CD4-positive, alpha-beta T cell (primary cell): Measurements from ENCODE around the gene VSNL1. TPM values are rescaled to one million over a fixed set of nuclear protein-coding genes. Genes with fewer than 3 reads are reported as not detected.

ENCODE experiments used
- ATAC-seq: fragments of 200-7000 bp; cut with Tn5 transposase; one replicate; pipeline ENCODE4 v1.10.0; 2022; ENCODE audit warnings: mild to moderate bottlenecking; ENCODE audit not compliant: poor library complexity
- CTCF ChIA-PET: fragments of 350-600 bp; sonication (Branson Sonifier 250); formaldehyde crosslinking; loops from one replicate; lab custom pipeline; 2021; ENCODE audit warnings: antibody characterized with exemption, inconsistent platforms; lab: Charles Lee
- POLR2A ChIA-PET: fragments of 350-600 bp; sonication (Branson Sonifier 250); formaldehyde crosslinking; loops from one replicate; lab custom pipeline; 2021; ENCODE audit warnings: antibody characterized with exemption, inconsistent platforms; lab: Charles Lee
- DNase-seq, 14 experiments: peaks; one replicate each; pipeline ENCODE4 v3.0.0-alpha.2; 2013 to 2020; ENCODE audit warnings: mixed read lengths in 2 of 14
- H3K27ac ChIP-seq, 2 donors: one replicate each; pipeline versions ENCODE4 v1.5.1 to v1.7.0; 2013; ENCODE audit warnings: low read length in 2 of 2, low read depth in 1 of 2, mild to moderate bottlenecking in 1 of 2
- H3K27me3 ChIP-seq, 2 experiments: 1 replicate in 1 of 2; 2 replicates in 1 of 2; pipeline versions ENCODE4 v1.6.1 to v1.7.0; 2013; ENCODE audit warnings: low read length in 2 of 2, control low read depth in 1 of 2, mild to moderate bottlenecking in 1 of 2, moderate library complexity in 1 of 2; ENCODE audit not compliant: insufficient read depth in 2 of 2, control insufficient read depth in 1 of 2
- H3K36me3 ChIP-seq: one replicate; pipeline ENCODE4 v1.6.1; 2013; ENCODE audit warnings: low read length, control low read depth; ENCODE audit not compliant: insufficient read depth
- H3K4me1 ChIP-seq: one replicate; pipeline ENCODE4 v1.6.1; 2013; ENCODE audit warnings: low read length, control low read depth; ENCODE audit not compliant: insufficient read depth
- H3K4me3 ChIP-seq: one replicate; pipeline ENCODE4 v1.5.1; 2013; ENCODE audit warnings: mild to moderate bottlenecking, low read length, moderate library complexity
- H3K9me3 ChIP-seq, 2 experiments: 1 replicate in 1 of 2; 2 replicates in 1 of 2; pipeline versions ENCODE4 v1.6.1 to v1.7.0; 2013; ENCODE audit warnings: low read length in 2 of 2, mild to moderate bottlenecking in 2 of 2, control low read depth in 1 of 2, moderate library complexity in 1 of 2; ENCODE audit not compliant: control insufficient read depth in 1 of 2, insufficient read depth in 1 of 2
- H3K27ac Mint-ChIP-seq: one replicate; pipeline ENCODE4 v1.8.0; 2020; ENCODE audit warnings: mixed read lengths
- H3K27me3 Mint-ChIP-seq: one replicate; pipeline ENCODE4 v1.8.0; 2021; ENCODE audit warnings: mixed read lengths
- H3K36me3 Mint-ChIP-seq: one replicate; pipeline ENCODE4 v1.8.0; 2021; ENCODE audit warnings: low read depth, mixed read lengths
- H3K4me1 Mint-ChIP-seq: one replicate; pipeline ENCODE4 v1.8.0; 2021; ENCODE audit warnings: low read depth, mixed read lengths
- H3K4me3 Mint-ChIP-seq: one replicate; pipeline ENCODE4 v1.8.0; 2020; ENCODE audit warnings: mild to moderate bottlenecking, mixed read lengths
- H3K9me3 Mint-ChIP-seq: one replicate; pipeline ENCODE4 v1.8.0; 2020; ENCODE audit warnings: mixed read lengths
- CTCF ChIP-seq: fragments of 200-600 bp; IDR thresholded peaks from one replicate; pipeline ENCODE4 v1.8.0; 2022; ENCODE audit warnings: antibody characterized with exemption, mild to moderate bottlenecking
- intact Hi-C, 2 experiments: fragments of 100-400 bp; cut with DNase I in 1 of 2; cut with micrococcal nuclease in 1 of 2; formaldehyde crosslinking; loops; one replicate each; pipeline versions ENCODE4 v1.15.1 to v1.9.0; 2023 to 2025; cut with DNase I, micrococcal nuclease
- total RNA-seq, 174 experiments: library from RNA in 2 of 174; stranded (reverse) in 2 of 174; gene quantifications; one replicate each; pipeline ENCODE4 v1.2.3 and lab custom pipeline; 2021 to 2026

The VSNL1 gene
- total RNA-seq, 2 experiments from 2014 or later = not detected

- intact Hi-C loops = loop anchor here in 1 of 2 experiments (5.0 to 10.0 kb wide), 2 partner anchors 530 to 732 kb away; no protein-coding TSS in a partner anchor
- ATAC-seq (no peak), DNase-seq (no peak)
- Histone ChIP-seq H3K4me1 (no peaks in the 10 kb centered on the region), H3K9me3 (no peaks in the 10 kb centered on the region), H3K36me3 (no peaks in the 10 kb centered on the region), H3K27me3 (no peaks in the 10 kb centered on the region), H3K27ac (no peak overlapping the region), H3K4me3 (no peak overlapping the region)
- Mint-ChIP-seq H3K27me3 (no peaks in the 10 kb centered on the region), H3K36me3 (no peaks in the 10 kb centered on the region), H3K27ac (no peak overlapping the region), H3K4me1 (no peaks in the 10 kb centered on the region), H3K9me3 (no peaks in the 10 kb centered on the region), H3K4me3 (no peak overlapping the region)
- POLR2A ChIA-PET = interaction anchor here (1.3 kb wide), 1 partner anchor 26 kb away, joined by 3 read pairs; no protein-coding TSS in a partner anchor
- CTCF ChIA-PET = interaction anchor here (1.0 to 1.7 kb wide), 5 partner anchors 10 to 536 kb away, joined by 3 to 13 read pairs (median 9); no protein-coding TSS in a partner anchor
- no peak for TF ChIP-seq CTCF
Measured at GRCh38 chr2:17644997-17645720, 104.7 kb downstream of the VSNL1 start.

- Histone ChIP-seq H3K4me1 (no peaks in the 10 kb centered on the region), H3K9me3 (no peaks in the 10 kb centered on the region), H3K4me3 (no peak overlapping the region), H3K27me3 (no peaks in the 10 kb centered on the region), H3K36me3 (no peaks in the 10 kb centered on the region), H3K27ac (no peak overlapping the region)
- peak in 9 of 14 experiments; percentile 6 to 66 (median 24) for DNase-seq
- H3K27me3 Mint-ChIP-seq = no peaks in the 10 kb centered on the region
- TF ChIP-seq CTCF = peak; percentile 78
- no peaks in the 10 kb centered on the region for H3K4me1 Mint-ChIP-seq
- ChIA-PET POLR2A (interaction anchor here (1.3 kb wide), 1 partner anchor 25 kb away, joined by 3 read pairs; no protein-coding TSS in a partner anchor), CTCF (interaction anchor here (0.9 to 1.7 kb wide), 6 partner anchors 9 to 535 kb away, joined by 3 to 13 read pairs (median 7); no protein-coding TSS in a partner anchor)
- H3K9me3 Mint-ChIP-seq = no peaks in the 10 kb centered on the region
- intact Hi-C loops = loop anchor here (1.0 to 10.0 kb wide), 2 partner anchors 25 to 529 kb away; no protein-coding TSS in a partner anchor
- H3K36me3 Mint-ChIP-seq = no peaks in the 10 kb centered on the region
- no peak overlapping the region for H3K27ac Mint-ChIP-seq
- ATAC-seq = peak; percentile 52
- no peak overlapping the region for H3K4me3 Mint-ChIP-seq
Measured at GRCh38 chr2:17646081-17646554, 105.6 kb downstream of the VSNL1 start.

- Mint-ChIP-seq H3K4me1 (no peaks in the 10 kb centered on the region), H3K27me3 (no peaks in the 10 kb centered on the region), H3K27ac (no peak overlapping the region), H3K4me3 (no peak overlapping the region), H3K36me3 (no peaks in the 10 kb centered on the region), H3K9me3 (no peaks in the 10 kb centered on the region)
- intact Hi-C loops = loop anchor here (1.0 to 10.0 kb wide), 2 partner anchors 24 to 528 kb away; no protein-coding TSS in a partner anchor
- Histone ChIP-seq H3K36me3 (no peaks in the 10 kb centered on the region), H3K27me3 (no peaks in the 10 kb centered on the region), H3K4me1 (no peaks in the 10 kb centered on the region), H3K4me3 (no peak overlapping the region), H3K27ac (no peak overlapping the region), H3K9me3 (no peaks in the 10 kb centered on the region)
- ChIA-PET CTCF (interaction anchor here (1.2 to 1.7 kb wide), 2 partner anchors 30 to 534 kb away, joined by 3 to 12 read pairs; no protein-coding TSS in a partner anchor), POLR2A (no interaction called here)
- DNase-seq = no peak
- no peak for ATAC-seq
- TF ChIP-seq CTCF = no peak
Measured at GRCh38 chr2:17646838-17647701, 106.6 kb downstream of the VSNL1 start.
